HL-60 (cell line): Measurements from ENCODE around the gene CFAP57.
"Not testable (repeated sequence)": the region's sequence is repeated elsewhere in the genome, so short reads cannot be mapped to it uniquely, and the experiment has no call there.

Source experiments
- DNase-seq, 2 experiments: peaks; one replicate each; pipeline ENCODE4 v3.0.0-alpha.2; 2010 to 2020; ENCODE audit warnings: low read depth in 1 of 2, low spot score in 1 of 2
- H3K27ac ChIP-seq: fragments of 250-450 bp; sonication (Bioruptor Pico); replicated peaks from 2 replicates; pipeline ENCODE4 v1.5.1; 2020; ENCODE audit warnings: mild to moderate bottlenecking, moderate library complexity
- H3K27me3 ChIP-seq: fragments of 250-450 bp; sonication (Bioruptor Pico); 2 replicates; pipeline ENCODE4 v1.5.1; 2021; ENCODE audit warnings: mild to moderate bottlenecking, moderate library complexity; ENCODE audit not compliant: insufficient read depth, poor library complexity, severe bottlenecking
- H3K4me3 ChIP-seq: replicated peaks from 2 replicates; pipeline ENCODE4 v1.5.1; 2011; ENCODE audit warnings: mild to moderate bottlenecking, control low read depth, low read length; ENCODE audit not compliant: insufficient read depth
- CTCF ChIP-seq: IDR thresholded peaks from one replicate; pipeline ENCODE4 v1.5.1; 2011; ENCODE audit warnings: low read length, control low read depth, inconsistent platforms; ENCODE audit not compliant: insufficient read depth
- GABPA ChIP-seq: IDR thresholded peaks from 2 replicates; pipeline ENCODE4 v1.6.1; 2012; ENCODE audit warnings: low read depth
- POLR2AphosphoS5 ChIP-seq: IDR thresholded peaks from 2 replicates; pipeline ENCODE4 v1.6.1; 2012; ENCODE audit warnings: low read depth
- SPI1 ChIP-seq: IDR thresholded peaks from 2 replicates; pipeline ENCODE4 v1.6.1; 2012; ENCODE audit warnings: low read depth, mild to moderate bottlenecking, borderline replicate concordance
- TF ChIP-seq, protein P1 (sequence below): IDR thresholded peaks from 2 replicates; pipeline ENCODE4 v1.6.1; 2012; ENCODE audit warnings: low read depth; ENCODE audit not compliant: insufficient replicate concordance

CFAP57 gene

DNA sequence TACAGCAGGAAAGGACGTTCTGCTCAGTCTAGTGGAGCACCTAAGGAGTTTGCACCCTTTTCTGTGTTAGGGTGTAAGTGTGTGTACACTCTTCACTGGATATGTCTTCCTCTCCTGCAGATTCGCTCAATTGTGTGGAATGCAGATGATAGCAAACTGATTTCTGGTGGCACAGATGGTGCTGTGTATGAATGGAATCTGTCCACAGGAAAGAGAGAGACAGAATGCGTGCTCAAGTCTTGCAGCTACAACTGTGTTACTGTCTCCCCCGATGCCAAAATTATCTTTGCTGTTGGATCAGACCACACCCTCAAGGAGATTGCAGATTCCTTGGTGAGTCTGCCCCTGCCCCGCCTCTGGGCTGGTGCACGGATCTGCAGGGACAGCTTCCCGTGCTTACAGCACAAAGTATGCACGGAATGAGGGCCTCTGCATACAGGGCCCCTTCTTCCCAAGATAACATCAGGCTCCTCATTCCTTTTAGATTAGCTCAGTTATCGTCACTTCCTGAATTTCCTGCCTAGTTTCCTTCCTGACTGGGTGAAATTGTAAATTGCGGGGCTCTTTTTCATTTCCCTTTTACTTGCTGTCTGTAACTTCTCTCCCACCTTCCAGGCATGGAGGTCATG is 34.6 kb downstream of the CFAP57 start:
- no peak overlapping the region for H3K4me3 ChIP-seq
- TF ChIP-seq, protein P1, sequence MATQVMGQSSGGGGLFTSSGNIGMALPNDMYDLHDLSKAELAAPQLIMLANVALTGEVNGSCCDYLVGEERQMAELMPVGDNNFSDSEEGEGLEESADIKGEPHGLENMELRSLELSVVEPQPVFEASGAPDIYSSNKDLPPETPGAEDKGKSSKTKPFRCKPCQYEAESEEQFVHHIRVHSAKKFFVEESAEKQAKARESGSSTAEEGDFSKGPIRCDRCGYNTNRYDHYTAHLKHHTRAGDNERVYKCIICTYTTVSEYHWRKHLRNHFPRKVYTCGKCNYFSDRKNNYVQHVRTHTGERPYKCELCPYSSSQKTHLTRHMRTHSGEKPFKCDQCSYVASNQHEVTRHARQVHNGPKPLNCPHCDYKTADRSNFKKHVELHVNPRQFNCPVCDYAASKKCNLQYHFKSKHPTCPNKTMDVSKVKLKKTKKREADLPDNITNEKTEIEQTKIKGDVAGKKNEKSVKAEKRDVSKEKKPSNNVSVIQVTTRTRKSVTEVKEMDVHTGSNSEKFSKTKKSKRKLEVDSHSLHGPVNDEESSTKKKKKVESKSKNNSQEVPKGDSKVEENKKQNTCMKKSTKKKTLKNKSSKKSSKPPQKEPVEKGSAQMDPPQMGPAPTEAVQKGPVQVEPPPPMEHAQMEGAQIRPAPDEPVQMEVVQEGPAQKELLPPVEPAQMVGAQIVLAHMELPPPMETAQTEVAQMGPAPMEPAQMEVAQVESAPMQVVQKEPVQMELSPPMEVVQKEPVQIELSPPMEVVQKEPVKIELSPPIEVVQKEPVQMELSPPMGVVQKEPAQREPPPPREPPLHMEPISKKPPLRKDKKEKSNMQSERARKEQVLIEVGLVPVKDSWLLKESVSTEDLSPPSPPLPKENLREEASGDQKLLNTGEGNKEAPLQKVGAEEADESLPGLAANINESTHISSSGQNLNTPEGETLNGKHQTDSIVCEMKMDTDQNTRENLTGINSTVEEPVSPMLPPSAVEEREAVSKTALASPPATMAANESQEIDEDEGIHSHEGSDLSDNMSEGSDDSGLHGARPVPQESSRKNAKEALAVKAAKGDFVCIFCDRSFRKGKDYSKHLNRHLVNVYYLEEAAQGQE, result no peak
- 0 out of 2 replicates have a peak, but pooled peaks have one; percentile 10 for TF ChIP-seq SPI1
- no peak overlapping the region for H3K27ac ChIP-seq
- no peak for DNase-seq
- H3K27me3 ChIP-seq, result no peaks in the 10 kb centered on the region

DNA sequence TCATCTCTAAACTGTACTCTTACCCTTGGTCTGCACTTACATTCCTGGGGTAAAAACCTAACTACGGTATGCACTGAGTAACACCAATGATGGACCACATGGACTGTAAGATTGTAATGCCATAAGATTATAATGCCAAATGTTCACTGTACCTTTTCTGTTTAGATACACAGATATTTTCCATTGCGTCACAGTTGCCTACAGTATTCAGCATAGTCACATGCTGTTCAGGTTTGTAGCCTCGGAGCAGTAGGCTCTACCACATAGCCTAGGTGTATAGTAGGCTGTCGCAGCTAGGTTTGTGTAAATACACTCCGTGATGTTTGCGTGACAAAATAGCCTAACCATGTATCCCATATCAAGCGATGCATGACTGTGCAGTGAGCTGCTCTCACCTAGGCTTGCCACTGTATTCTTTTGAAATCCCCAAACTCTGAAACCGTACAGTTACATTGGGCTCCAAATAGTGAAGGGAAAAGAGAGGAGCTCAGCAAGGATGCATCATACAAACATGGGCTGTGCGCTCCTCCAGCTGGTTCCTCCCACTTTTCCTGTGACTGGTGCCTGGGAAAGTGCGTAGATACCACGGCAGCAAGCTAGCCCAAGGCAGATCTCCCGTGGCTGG is 35.2 kb downstream of the CFAP57 start:
- DNase-seq, result no peak
- no peak for TF ChIP-seq POLR2AphosphoS5
- TF ChIP-seq, protein P1, result no peak
- no peak for TF ChIP-seq GABPA
- H3K4me3 ChIP-seq, result no peak overlapping the region
- H3K27me3 ChIP-seq, result no peaks in the 10 kb centered on the region
- H3K27ac ChIP-seq, result no peak overlapping the region

DNA sequence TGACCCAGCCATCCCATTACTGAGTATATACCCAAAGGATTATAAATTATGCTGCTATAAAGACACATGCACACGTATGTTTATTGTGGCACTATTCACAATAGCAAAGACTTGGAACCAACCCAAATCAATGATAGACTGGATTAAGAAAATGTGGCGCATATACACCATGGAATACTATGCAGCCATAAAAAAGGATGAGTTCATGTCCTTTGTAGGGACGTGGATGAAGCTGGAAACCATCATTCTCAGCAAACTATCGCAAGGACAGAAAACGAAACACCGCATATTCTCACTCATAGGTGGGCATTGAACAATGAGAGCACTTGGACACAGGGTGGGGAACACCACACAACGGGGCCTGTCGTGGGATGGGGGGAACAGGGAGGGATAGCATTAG is 36.1 kb downstream of the CFAP57 start:
- H3K27ac ChIP-seq, H3K27me3 ChIP-seq, DNase-seq, H3K4me3 ChIP-seq: not testable (repeated sequence)

- Histone ChIP-seq H3K27ac (no peak overlapping the region), H3K27me3 (no peaks in the 10 kb centered on the region), H3K4me3 (no peak overlapping the region)
- TF ChIP-seq, protein P1, result no peak
- TF ChIP-seq POLR2AphosphoS5 (no peak), GABPA (no peak), CTCF (no peak)
- no peak for DNase-seq
Measured at GRCh38 chr1:43214501-43215444, 42.6 kb downstream of the CFAP57 start.
